Stimulated activated CD8-positive, alpha-beta memory T cell treated with anti-CD3 and anti-CD28 coated beads, Interleukin-7, amount 100 ng/mL, for 1 hour (primary cell): ENCODE measurements around the gene KLHDC1.
A peak's percentile ranks its signal among the peaks of the same experiment; 100 is the strongest.
"Not testable (repeated sequence)": the region's sequence is repeated elsewhere in the genome, so short reads cannot be mapped to it uniquely, and the experiment has no call there.

Experiments
- DNase-seq, 2 donors: peaks; one replicate each; pipeline ENCODE4 v3.0.0-alpha.2; 2020; ENCODE audit warnings: low read depth in 2 of 2

KLHDC1 gene

GRCh38 chr14:49721733-49722435 is 29.0 kb downstream of the KLHDC1 start:
- not testable (repeated sequence) for DNase-seq

- DNase-seq: no peak
Measured at GRCh38 chr14:49727171-49727570, 34.3 kb downstream of the KLHDC1 start.

- no peak for DNase-seq
Measured at GRCh38 chr14:49732896-49733295, 40.0 kb downstream of the KLHDC1 start.

- no peak for DNase-seq
Measured at GRCh38 chr14:49733836-49734235, 40.9 kb downstream of the KLHDC1 start.

GRCh38 chr14:49735669-49736068 is 42.7 kb downstream of the KLHDC1 start:
- not testable (repeated sequence) for DNase-seq

- no peak for DNase-seq
Measured at GRCh38 chr14:49745191-49745590, 52.3 kb downstream of the KLHDC1 start.

GRCh38 chr14:49746476-49746875 is 53.6 kb downstream of the KLHDC1 start:
- not testable (repeated sequence) for DNase-seq

- DNase-seq: no peak
Measured at GRCh38 chr14:49754570-49755097, 61.7 kb downstream of the KLHDC1 start.

- DNase-seq: no peak
Measured at GRCh38 chr14:49755378-49755777, 62.5 kb downstream of the KLHDC1 start.

- no peak for DNase-seq
Measured at GRCh38 chr14:49761839-49762551, 69.1 kb downstream of the KLHDC1 start.

- no peak for DNase-seq
Measured at GRCh38 chr14:49766839-49767238, 73.9 kb downstream of the KLHDC1 start.

GRCh38 chr14:49767270-49767570 is 74.3 kb downstream of the KLHDC1 start:
- DNase-seq: no peak

- peak; percentile 72 to 78 for DNase-seq
Measured at GRCh38 chr14:49767571-49768300, 74.8 kb downstream of the KLHDC1 start, which contains the start of gene KLHDC2. KLHDC2 (plus strand) TSS chr14:49768153; CDS start chr14:49768469, 316 bp downstream.

GRCh38 chr14:49768301-49769121 is 75.6 kb downstream of the KLHDC1 start:
- DNase-seq: peak; percentile 15 to 19

- no peak for DNase-seq
Measured at GRCh38 chr14:49769171-49769570, 76.3 kb downstream of the KLHDC1 start.

- no peak for DNase-seq
Measured at GRCh38 chr14:49769581-49770211, 76.8 kb downstream of the KLHDC1 start.

GRCh38 chr14:49770212-49770817 is 77.4 kb downstream of the KLHDC1 start:
- DNase-seq: no peak

- not testable (repeated sequence) for DNase-seq
Measured at GRCh38 chr14:49771691-49772090, 78.8 kb downstream of the KLHDC1 start.

GRCh38 chr14:49774106-49774505 is 81.2 kb downstream of the KLHDC1 start:
- DNase-seq: no peak

GRCh38 chr14:49778421-49778820 is 85.5 kb downstream of the KLHDC1 start:
- DNase-seq: no peak

GRCh38 chr14:49781040-49781439 is 88.1 kb downstream of the KLHDC1 start:
- not testable (repeated sequence) for DNase-seq
